C4-2B (cell line): ENCODE data around the gene EIF3F.

Source experiments
- ZFX ChIP-seq: fragments of 450-650 bp; IDR thresholded peaks from 2 replicates; pipeline ENCODE4 v1.6.1; 2017
- TF ChIP-seq, protein P1 (sequence below): fragments of 450-650 bp; conservative IDR thresholded peaks from 2 replicates; pipeline ENCODE4 v1.5.1; 2017; ENCODE audit warnings: mild to moderate bottlenecking

DNA sequence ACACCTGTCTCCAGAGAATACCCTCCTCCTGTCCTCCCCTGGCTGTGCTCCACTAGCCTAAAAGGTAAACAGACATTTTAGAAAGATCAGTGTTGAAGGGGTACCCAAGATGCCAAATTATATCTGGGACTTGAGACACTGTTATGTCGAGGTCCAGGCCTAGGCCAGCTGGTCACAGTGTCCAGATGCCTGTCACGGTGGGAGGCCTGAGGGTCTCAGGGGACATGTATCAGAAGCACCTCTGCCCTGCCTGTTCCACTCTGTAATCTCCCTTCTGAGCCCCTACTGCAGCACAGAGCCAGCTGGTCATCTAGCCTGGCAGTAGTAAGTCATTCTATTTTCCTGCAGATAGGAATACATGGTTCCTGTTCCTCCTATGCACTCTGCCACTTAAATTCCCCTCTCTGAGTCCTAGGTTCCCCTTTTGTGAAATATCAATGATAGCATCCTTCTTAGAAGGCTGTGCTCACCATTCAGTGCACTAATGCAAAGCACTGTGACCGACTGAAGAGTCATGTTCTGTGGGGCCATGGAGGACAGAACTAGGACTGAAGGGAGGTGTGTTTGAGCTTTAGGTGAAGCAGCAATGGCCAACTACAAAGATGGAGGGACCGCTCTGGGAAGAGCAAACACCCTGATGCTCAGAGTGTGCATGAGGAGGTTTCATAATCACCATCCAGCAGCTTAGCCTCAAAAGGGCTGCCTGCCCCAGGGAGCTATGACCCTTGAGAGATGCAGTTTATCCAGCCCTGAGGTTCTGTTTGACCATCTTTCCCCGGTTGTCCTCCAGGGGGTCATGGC, 49.1 kb downstream of the EIF3F start:
- TF ChIP-seq, protein P1, sequence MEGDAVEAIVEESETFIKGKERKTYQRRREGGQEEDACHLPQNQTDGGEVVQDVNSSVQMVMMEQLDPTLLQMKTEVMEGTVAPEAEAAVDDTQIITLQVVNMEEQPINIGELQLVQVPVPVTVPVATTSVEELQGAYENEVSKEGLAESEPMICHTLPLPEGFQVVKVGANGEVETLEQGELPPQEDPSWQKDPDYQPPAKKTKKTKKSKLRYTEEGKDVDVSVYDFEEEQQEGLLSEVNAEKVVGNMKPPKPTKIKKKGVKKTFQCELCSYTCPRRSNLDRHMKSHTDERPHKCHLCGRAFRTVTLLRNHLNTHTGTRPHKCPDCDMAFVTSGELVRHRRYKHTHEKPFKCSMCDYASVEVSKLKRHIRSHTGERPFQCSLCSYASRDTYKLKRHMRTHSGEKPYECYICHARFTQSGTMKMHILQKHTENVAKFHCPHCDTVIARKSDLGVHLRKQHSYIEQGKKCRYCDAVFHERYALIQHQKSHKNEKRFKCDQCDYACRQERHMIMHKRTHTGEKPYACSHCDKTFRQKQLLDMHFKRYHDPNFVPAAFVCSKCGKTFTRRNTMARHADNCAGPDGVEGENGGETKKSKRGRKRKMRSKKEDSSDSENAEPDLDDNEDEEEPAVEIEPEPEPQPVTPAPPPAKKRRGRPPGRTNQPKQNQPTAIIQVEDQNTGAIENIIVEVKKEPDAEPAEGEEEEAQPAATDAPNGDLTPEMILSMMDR, result no peak
- TF ChIP-seq ZFX, result no peak
